HepG2 (cell line): Measurements from ENCODE around the gene PAFAH1B1. TPM values are rescaled to one million over a fixed set of nuclear protein-coding genes. Genes with fewer than 3 reads are reported as not detected.

Experiments
- GATAD2A ChIP-seq: IDR thresholded peaks from 2 replicates; pipeline ENCODE4 v1.6.1; 2016
- HNF4G ChIP-seq, 2 experiments: sonication (generic) in 1 of 2; formaldehyde crosslinking in 1 of 2; IDR thresholded peaks; 2 replicates each; pipeline versions ENCODE4 v1.4.0 to v1.6.1; 2011 to 2020; ENCODE audit warnings: borderline replicate concordance in 2 of 2, low read depth in 2 of 2, mild to moderate bottlenecking in 2 of 2, low read length in 1 of 2, missing genetic modification reagents in 1 of 2, moderate library complexity in 1 of 2
- HOXA3 ChIP-seq: sonication (generic); formaldehyde crosslinking; IDR thresholded peaks from 2 replicates; pipeline ENCODE4 v1.5.0; 2020; ENCODE audit warnings: missing genetic modification reagents
- RARA ChIP-seq: IDR thresholded peaks from 2 replicates; pipeline ENCODE4 v1.6.1; 2016; ENCODE audit warnings: missing genetic modification reagents, missing compliant biosample characterization
- SALL2 ChIP-seq: sonication (generic); formaldehyde crosslinking; IDR thresholded peaks from 2 replicates; pipeline ENCODE4 v1.8.1; 2023; ENCODE audit warnings: mild to moderate bottlenecking, missing genetic modification reagents, inconsistent platforms
- ZNF251 ChIP-seq: sonication (generic); formaldehyde crosslinking; IDR thresholded peaks from 2 replicates; pipeline ENCODE4 v1.9.0; 2021; ENCODE audit warnings: mild to moderate bottlenecking, missing genetic modification reagents
- polyA plus RNA-seq, 8 experiments: library from polyadenylated mRNA; depleted of rRNA in 3 of 8; stranded (reverse) in 7 of 8; unstranded in 1 of 8; fragments of >200 nt; fragmentation: Illumina TruSeq in 4 of 8; extraction: Trizol in 4 of 8; gene quantifications; 2 replicates each; pipeline versions ENCODE4 v1.2.1 to v1.2.3, GENCODE V29; 2011 to 2016; ENCODE audit warnings: low read depth in 4 of 8, missing spikeins in 1 of 8, mixed read lengths in 1 of 8; ENCODE audit not compliant: insufficient read depth in 1 of 8
- total RNA-seq, 5 experiments: library from RNA; depleted of rRNA; stranded (reverse); fragments of >200 nt; fragmentation: Illumina TruSeq; extraction: Trizol; gene quantifications; 2 replicates each; pipeline ENCODE4 v1.2.3, GENCODE V29; 2016; ENCODE audit warnings: low read depth in 1 of 5
- TF ChIP-seq, protein P1 (sequence below): sonication (generic); formaldehyde crosslinking; IDR thresholded peaks from 2 replicates; pipeline ENCODE4 v1.4.0; 2020; ENCODE audit warnings: missing genetic modification reagents
- TF ChIP-seq, protein P2 (sequence below): sonication (generic); formaldehyde crosslinking; IDR thresholded peaks from 2 replicates; pipeline ENCODE4 v1.4.0; 2020; ENCODE audit warnings: missing genetic modification reagents, mild to moderate bottlenecking, borderline replicate concordance
- TF ChIP-seq, protein P3 (sequence below): sonication (generic); formaldehyde crosslinking; IDR thresholded peaks from 2 replicates; pipeline ENCODE4 v1.4.0; 2020; ENCODE audit warnings: missing genetic modification reagents
- TF ChIP-seq, protein P4 (sequence below): sonication (generic); formaldehyde crosslinking; conservative IDR thresholded peaks from 2 replicates; pipeline ENCODE4 v1.4.0; 2020; ENCODE audit warnings: mild to moderate bottlenecking, missing genetic modification reagents, moderate library complexity
- TF ChIP-seq, protein P5 (sequence below): sonication (generic); formaldehyde crosslinking; IDR thresholded peaks from 2 replicates; pipeline ENCODE4 v1.4.0; 2020; ENCODE audit warnings: missing genetic modification reagents

PAFAH1B1 gene
- total and polyA plus RNA-seq, 2 of the 13 experiments (the other 11 are each of a cell fraction or from before 2014, with no cell fraction given), result 46.0 to 64.9 TPM

DNA sequence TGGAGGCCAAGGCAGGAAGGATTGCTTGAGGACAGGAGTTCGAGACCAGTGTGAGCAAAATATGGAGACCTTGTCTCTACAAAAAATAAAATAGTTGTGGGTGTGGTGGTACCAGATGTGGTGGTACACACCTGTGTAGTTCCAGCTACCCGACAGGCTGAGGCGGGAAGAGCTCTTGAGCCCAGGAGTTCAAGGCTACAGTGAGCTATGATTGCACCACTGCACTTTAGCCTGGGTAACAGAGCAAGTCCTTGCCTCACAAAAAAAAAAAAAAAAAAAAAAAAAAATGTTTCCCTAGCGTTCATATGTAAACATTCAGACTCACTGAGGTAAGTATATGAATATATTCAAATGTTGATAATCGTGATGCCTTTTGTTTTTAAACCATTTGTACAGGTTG lies 78.6 kb downstream of the PAFAH1B1 start (continued):
- TF ChIP-seq HOXA3 (CRISPR knock-in tag), result 0 out of 2 replicates have a peak, but pooled peaks have one; percentile 27
- TF ChIP-seq, protein P1, sequence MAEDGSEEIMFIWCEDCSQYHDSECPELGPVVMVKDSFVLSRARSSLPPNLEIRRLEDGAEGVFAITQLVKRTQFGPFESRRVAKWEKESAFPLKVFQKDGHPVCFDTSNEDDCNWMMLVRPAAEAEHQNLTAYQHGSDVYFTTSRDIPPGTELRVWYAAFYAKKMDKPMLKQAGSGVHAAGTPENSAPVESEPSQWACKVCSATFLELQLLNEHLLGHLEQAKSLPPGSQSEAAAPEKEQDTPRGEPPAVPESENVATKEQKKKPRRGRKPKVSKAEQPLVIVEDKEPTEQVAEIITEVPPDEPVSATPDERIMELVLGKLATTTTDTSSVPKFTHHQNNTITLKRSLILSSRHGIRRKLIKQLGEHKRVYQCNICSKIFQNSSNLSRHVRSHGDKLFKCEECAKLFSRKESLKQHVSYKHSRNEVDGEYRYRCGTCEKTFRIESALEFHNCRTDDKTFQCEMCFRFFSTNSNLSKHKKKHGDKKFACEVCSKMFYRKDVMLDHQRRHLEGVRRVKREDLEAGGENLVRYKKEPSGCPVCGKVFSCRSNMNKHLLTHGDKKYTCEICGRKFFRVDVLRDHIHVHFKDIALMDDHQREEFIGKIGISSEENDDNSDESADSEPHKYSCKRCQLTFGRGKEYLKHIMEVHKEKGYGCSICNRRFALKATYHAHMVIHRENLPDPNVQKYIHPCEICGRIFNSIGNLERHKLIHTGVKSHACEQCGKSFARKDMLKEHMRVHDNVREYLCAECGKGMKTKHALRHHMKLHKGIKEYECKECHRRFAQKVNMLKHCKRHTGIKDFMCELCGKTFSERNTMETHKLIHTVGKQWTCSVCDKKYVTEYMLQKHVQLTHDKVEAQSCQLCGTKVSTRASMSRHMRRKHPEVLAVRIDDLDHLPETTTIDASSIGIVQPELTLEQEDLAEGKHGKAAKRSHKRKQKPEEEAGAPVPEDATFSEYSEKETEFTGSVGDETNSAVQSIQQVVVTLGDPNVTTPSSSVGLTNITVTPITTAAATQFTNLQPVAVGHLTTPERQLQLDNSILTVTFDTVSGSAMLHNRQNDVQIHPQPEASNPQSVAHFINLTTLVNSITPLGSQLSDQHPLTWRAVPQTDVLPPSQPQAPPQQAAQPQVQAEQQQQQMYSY, result no peak
- TF ChIP-seq SALL2 (CRISPR knock-in tag), result no peak
- TF ChIP-seq, protein P2, sequence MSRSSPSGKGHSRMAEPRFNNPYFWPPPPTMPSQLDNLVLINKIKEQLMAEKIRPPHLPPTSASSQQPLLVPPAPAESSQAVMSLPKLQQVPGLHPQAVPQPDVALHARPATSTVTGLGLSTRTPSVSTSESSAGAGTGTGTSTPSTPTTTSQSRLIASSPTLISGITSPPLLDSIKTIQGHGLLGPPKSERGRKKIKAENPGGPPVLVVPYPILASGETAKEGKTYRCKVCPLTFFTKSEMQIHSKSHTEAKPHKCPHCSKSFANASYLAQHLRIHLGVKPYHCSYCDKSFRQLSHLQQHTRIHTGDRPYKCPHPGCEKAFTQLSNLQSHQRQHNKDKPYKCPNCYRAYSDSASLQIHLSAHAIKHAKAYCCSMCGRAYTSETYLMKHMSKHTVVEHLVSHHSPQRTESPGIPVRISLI (CRISPR knock-in tag), result peak; percentile 94
- peak; percentile 32; the same call in 1 of the 2 replicates for TF ChIP-seq GATAD2A (CRISPR knock-in tag)
- TF ChIP-seq, protein P3, sequence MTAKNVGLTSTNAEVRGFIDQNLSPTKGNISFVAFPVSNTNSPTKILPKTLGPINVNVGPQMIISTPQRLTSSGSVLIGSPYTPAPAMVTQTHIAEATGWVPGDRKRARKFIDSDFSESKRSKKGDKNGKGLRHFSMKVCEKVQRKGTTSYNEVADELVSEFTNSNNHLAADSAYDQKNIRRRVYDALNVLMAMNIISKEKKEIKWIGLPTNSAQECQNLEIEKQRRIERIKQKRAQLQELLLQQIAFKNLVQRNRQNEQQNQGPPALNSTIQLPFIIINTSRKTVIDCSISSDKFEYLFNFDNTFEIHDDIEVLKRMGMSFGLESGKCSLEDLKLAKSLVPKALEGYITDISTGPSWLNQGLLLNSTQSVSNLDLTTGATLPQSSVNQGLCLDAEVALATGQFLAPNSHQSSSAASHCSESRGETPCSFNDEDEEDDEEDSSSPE (CRISPR knock-in tag), result peak; percentile 36; the same call in 1 of the 2 replicates
- 0 out of 2 replicates have a peak, but pooled peaks have one; percentile 36 for TF ChIP-seq HNF4G (IDR thresholded peaks at IDR 0.05; ENCODE audit: borderline replicate concordance, low read depth, low read length)
- TF ChIP-seq HNF4G (CRISPR knock-in tag; IDR thresholded peaks at IDR 0.05; ENCODE audit: borderline replicate concordance, low read depth), result no peak
- no peak for TF ChIP-seq ZNF251 (CRISPR knock-in tag)
- TF ChIP-seq, protein P4, sequence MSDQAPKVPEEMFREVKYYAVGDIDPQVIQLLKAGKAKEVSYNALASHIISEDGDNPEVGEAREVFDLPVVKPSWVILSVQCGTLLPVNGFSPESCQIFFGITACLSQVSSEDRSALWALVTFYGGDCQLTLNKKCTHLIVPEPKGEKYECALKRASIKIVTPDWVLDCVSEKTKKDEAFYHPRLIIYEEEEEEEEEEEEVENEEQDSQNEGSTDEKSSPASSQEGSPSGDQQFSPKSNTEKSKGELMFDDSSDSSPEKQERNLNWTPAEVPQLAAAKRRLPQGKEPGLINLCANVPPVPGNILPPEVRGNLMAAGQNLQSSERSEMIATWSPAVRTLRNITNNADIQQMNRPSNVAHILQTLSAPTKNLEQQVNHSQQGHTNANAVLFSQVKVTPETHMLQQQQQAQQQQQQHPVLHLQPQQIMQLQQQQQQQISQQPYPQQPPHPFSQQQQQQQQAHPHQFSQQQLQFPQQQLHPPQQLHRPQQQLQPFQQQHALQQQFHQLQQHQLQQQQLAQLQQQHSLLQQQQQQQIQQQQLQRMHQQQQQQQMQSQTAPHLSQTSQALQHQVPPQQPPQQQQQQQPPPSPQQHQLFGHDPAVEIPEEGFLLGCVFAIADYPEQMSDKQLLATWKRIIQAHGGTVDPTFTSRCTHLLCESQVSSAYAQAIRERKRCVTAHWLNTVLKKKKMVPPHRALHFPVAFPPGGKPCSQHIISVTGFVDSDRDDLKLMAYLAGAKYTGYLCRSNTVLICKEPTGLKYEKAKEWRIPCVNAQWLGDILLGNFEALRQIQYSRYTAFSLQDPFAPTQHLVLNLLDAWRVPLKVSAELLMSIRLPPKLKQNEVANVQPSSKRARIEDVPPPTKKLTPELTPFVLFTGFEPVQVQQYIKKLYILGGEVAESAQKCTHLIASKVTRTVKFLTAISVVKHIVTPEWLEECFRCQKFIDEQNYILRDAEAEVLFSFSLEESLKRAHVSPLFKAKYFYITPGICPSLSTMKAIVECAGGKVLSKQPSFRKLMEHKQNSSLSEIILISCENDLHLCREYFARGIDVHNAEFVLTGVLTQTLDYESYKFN (CRISPR knock-in tag), result peak; percentile 50
- peak; percentile 57; the same call in 1 of the 2 replicates for TF ChIP-seq RARA
- TF ChIP-seq, protein P5, sequence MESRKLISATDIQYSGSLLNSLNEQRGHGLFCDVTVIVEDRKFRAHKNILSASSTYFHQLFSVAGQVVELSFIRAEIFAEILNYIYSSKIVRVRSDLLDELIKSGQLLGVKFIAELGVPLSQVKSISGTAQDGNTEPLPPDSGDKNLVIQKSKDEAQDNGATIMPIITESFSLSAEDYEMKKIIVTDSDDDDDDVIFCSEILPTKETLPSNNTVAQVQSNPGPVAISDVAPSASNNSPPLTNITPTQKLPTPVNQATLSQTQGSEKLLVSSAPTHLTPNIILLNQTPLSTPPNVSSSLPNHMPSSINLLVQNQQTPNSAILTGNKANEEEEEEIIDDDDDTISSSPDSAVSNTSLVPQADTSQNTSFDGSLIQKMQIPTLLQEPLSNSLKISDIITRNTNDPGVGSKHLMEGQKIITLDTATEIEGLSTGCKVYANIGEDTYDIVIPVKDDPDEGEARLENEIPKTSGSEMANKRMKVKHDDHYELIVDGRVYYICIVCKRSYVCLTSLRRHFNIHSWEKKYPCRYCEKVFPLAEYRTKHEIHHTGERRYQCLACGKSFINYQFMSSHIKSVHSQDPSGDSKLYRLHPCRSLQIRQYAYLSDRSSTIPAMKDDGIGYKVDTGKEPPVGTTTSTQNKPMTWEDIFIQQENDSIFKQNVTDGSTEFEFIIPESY, result peak; percentile 58; the same call in 1 of the 2 replicates
